Keratinocyte (primary cell): Measurements from ENCODE around the gene SDK1. TPM values are rescaled to one million over a fixed set of nuclear protein-coding genes. Genes with fewer than 3 reads are reported as not detected.

Source experiments
- DNase-seq: peaks from one replicate; pipeline ENCODE4 v3.0.0-alpha.2; 2011; ENCODE audit warnings: low read depth, missing footprints, low spot score
- FAIRE-seq: peaks from 2 replicates; lab custom pipeline; 2011; peaks lifted over from hg19 to GRCh38; lab: Jason Lieb, UNC
- H2AFZ ChIP-seq: 2 replicates; pipeline ENCODE4 v1.6.0; 2012; ENCODE audit warnings: low read length, control low read depth, inconsistent platforms; ENCODE audit not compliant: control insufficient read depth
- H3K27ac ChIP-seq: 2 replicates; pipeline ENCODE4 v1.5.1; 2011; ENCODE audit warnings: low read length; ENCODE audit not compliant: control insufficient read depth, insufficient read depth
- H3K27me3 ChIP-seq: 3 replicates; pipeline ENCODE4 v1.6.0; 2011; ENCODE audit warnings: low read length; ENCODE audit not compliant: control insufficient read depth, insufficient read depth; ENCODE audit errors: extremely low read depth
- H3K36me3 ChIP-seq, 2 experiments: 2 replicates in 1 of 2; 3 replicates in 1 of 2; pipeline ENCODE4 v1.5.1; 2011; ENCODE audit warnings: low read length in 2 of 2, mild to moderate bottlenecking in 1 of 2; ENCODE audit not compliant: control insufficient read depth in 2 of 2, insufficient read depth in 2 of 2; ENCODE audit errors: extremely low read depth in 1 of 2
- H3K4me1 ChIP-seq: 3 replicates; pipeline ENCODE4 v1.5.1; 2011; ENCODE audit warnings: low read length; ENCODE audit not compliant: control insufficient read depth, insufficient read depth; ENCODE audit errors: extremely low read depth
- H3K4me2 ChIP-seq: 3 replicates; pipeline ENCODE4 v1.6.0; 2011; ENCODE audit warnings: low read depth, low read length; ENCODE audit not compliant: control insufficient read depth, insufficient read depth; ENCODE audit errors: extremely low read depth
- H3K4me3 ChIP-seq, 3 experiments: fragments of 200-600 bp in 1 of 3; sonication (generic) in 1 of 3; 2 replicates in 2 of 3; 3 replicates in 1 of 3; pipeline ENCODE4 v1.5.1; 2011 to 2016; ENCODE audit warnings: low read length in 3 of 3, mild to moderate bottlenecking in 3 of 3, control low read depth in 2 of 3, inconsistent platforms in 1 of 3, low read depth in 1 of 3, mixed read lengths in 1 of 3, mixed run types in 1 of 3, moderate library complexity in 1 of 3; ENCODE audit not compliant: control insufficient read depth in 2 of 3, insufficient read depth in 2 of 3; ENCODE audit errors: extremely low read depth in 1 of 3
- H3K79me2 ChIP-seq: 2 replicates; pipeline ENCODE4 v1.6.0; 2012; ENCODE audit warnings: low read length; ENCODE audit not compliant: control insufficient read depth, insufficient read depth
- H3K9ac ChIP-seq: 3 replicates; pipeline ENCODE4 v1.6.0; 2011; ENCODE audit warnings: low read length; ENCODE audit not compliant: control insufficient read depth, insufficient read depth; ENCODE audit errors: extremely low read depth
- H3K9me1 ChIP-seq: 3 replicates; pipeline ENCODE4 v1.6.0; 2011; ENCODE audit warnings: low read length; ENCODE audit not compliant: control insufficient read depth, insufficient read depth; ENCODE audit errors: extremely low read depth
- H3K9me3 ChIP-seq: 2 replicates; pipeline ENCODE4 v1.5.1; 2012; ENCODE audit warnings: low read depth, low read length; ENCODE audit not compliant: control insufficient read depth
- H4K20me1 ChIP-seq: 3 replicates; pipeline ENCODE4 v1.6.0; 2011; ENCODE audit warnings: low read length; ENCODE audit not compliant: control insufficient read depth, insufficient read depth; ENCODE audit errors: extremely low read depth
- CTCF ChIP-seq, 3 experiments: IDR thresholded peaks in 1 of 3; conservative IDR thresholded peaks in 1 of 3; optimal IDR thresholded peaks in 1 of 3; 2 replicates in 2 of 3; 3 replicates in 1 of 3; pipeline versions ENCODE3 to v1.5.1; 2011; ENCODE audit warnings: low read length in 3 of 3, mild to moderate bottlenecking in 3 of 3, moderate library complexity in 2 of 3, control low read depth in 1 of 3, inconsistent platforms in 1 of 3; ENCODE audit not compliant: insufficient read depth in 2 of 3; ENCODE audit errors: extremely low read depth in 1 of 3
- EZH2 ChIP-seq: IDR thresholded peaks from one replicate; pipeline ENCODE4 v1.6.1; 2012; ENCODE audit warnings: inconsistent platforms, mild to moderate bottlenecking, low read length, moderate library complexity
- dilution Hi-C: fragments of 300-500 bp; cut with MboI; formaldehyde crosslinking; loops from one replicate; pipeline ENCODE4 v1.7.0; 2020; ENCODE audit warnings: low sequenced_read_pairs; ENCODE audit not compliant: extremely low pct_ligation_motif_present
- polyA plus RNA-seq, 5 experiments: library from polyadenylated mRNA; depleted of rRNA in 3 of 5; stranded (reverse) in 3 of 5; stranded (forward) in 1 of 5; unstranded in 1 of 5; fragments of >200 nt; gene quantifications; 1 replicate in 1 of 5; 2 replicates in 3 of 5; 3 replicates in 1 of 5; pipeline versions ENCODE4 v1.2.1 to v1.2.3, GENCODE V29; 2011 to 2012; ENCODE audit warnings: missing spikeins in 2 of 5, low read depth in 1 of 5, low replicate concordance in 1 of 5

The SDK1 gene
- polyA plus RNA-seq, 1 donor (not counting 4 experiments of a cell fraction or from before 2014, with no cell fraction given), result 0.66 TPM

GRCh38 chr7:3912291-3912690 lies 611.2 kb downstream of the SDK1 start:
- peaks cover 23% of the 10 kb centered on the region for H3K4me1 ChIP-seq
- H3K79me2 ChIP-seq, result no peaks in the 10 kb centered on the region
- peak overlapping the region; percentile 47 for H3K9ac ChIP-seq
- peaks cover 2% of the 10 kb centered on the region for H3K9me3 ChIP-seq
- TF ChIP-seq EZH2 (no peak), CTCF (optimal IDR thresholded peaks at IDR 0.05 in 1 of 3, IDR thresholded peaks at IDR 0.05 in 1 of 3, conservative IDR thresholded peaks at IDR 0.05 in 1 of 3; ENCODE audit: extremely low read depth in 1 of 3, insufficient read depth in 2 of 3, low read length in 3 of 3) (no peak)
- H3K27me3 ChIP-seq, result no peaks in the 10 kb centered on the region
- FAIRE-seq, result peak; percentile 13
- no peak overlapping the region for H2AFZ ChIP-seq
- dilution Hi-C loops, result no loop called here
- DNase-seq, result no peak
- H3K4me2 ChIP-seq, result peak overlapping the region; percentile 60
- peak overlapping the region; percentile 64 for H3K27ac ChIP-seq
- no peaks in the 10 kb centered on the region for H3K9me1 ChIP-seq
- H4K20me1 ChIP-seq, result no peaks in the 10 kb centered on the region
- H3K4me3 ChIP-seq, result no peak overlapping the region
- no peaks in the 10 kb centered on the region for H3K36me3 ChIP-seq

- DNase-seq (no peak), FAIRE-seq (no peak)
- Histone ChIP-seq H3K4me3 (no peak overlapping the region), H3K36me3 (no peaks in the 10 kb centered on the region), H3K9me3 (peaks cover 2% of the 10 kb centered on the region), H2AFZ (no peak overlapping the region), H3K4me2 (no peak overlapping the region), H3K27ac (no peak overlapping the region), H4K20me1 (no peaks in the 10 kb centered on the region), H3K9me1 (no peaks in the 10 kb centered on the region), H3K79me2 (no peaks in the 10 kb centered on the region), H3K27me3 (no peaks in the 10 kb centered on the region), H3K4me1 (peaks cover 23% of the 10 kb centered on the region), H3K9ac (no peak overlapping the region)
- no peak for TF ChIP-seq CTCF (optimal IDR thresholded peaks at IDR 0.05 in 1 of 3, IDR thresholded peaks at IDR 0.05 in 1 of 3, conservative IDR thresholded peaks at IDR 0.05 in 1 of 3; ENCODE audit: extremely low read depth in 1 of 3, insufficient read depth in 2 of 3, low read length in 3 of 3)
- no peak for TF ChIP-seq EZH2
- dilution Hi-C loops, result no loop called here
Observed at GRCh38 chr7:3914051-3914775, 613.2 kb downstream of the SDK1 start.
